OCI-LY1 (cell line): ENCODE data around the gene RHCE.
"Not testable (repeated sequence)": the region's sequence is repeated elsewhere in the genome, so short reads cannot be mapped to it uniquely, and the experiment has no call there.

Source experiments
- H2AFZ ChIP-seq: fragments of 200-600 bp; sonication (generic), shearing (Covaris generic); 2 replicates; pipeline ENCODE4 v1.6.0; 2014; ENCODE audit warnings: antibody characterized with exemption, mild to moderate bottlenecking, low read length
- H3F3A ChIP-seq: fragments of 200-600 bp; sonication (generic), shearing (Covaris generic); 2 replicates; pipeline ENCODE4 v1.6.0; 2014; ENCODE audit warnings: mild to moderate bottlenecking, antibody characterized with exemption, low read length, moderate library complexity; ENCODE audit not compliant: insufficient read depth
- H3K27ac ChIP-seq: fragments of 200-600 bp; sonication (generic); 2 replicates; pipeline ENCODE4 v1.5.1; 2014; ENCODE audit warnings: low read length, mixed run types, mild to moderate bottlenecking, low read depth; ENCODE audit not compliant: poor library complexity, severe bottlenecking
- H3K27me3 ChIP-seq: fragments of 200-600 bp; sonication (generic); 2 replicates; pipeline ENCODE4 v1.6.0; 2014; ENCODE audit warnings: antibody characterized with exemption, mild to moderate bottlenecking, low read length, moderate library complexity; ENCODE audit not compliant: insufficient read depth
- H3K36me3 ChIP-seq: fragments of 200-600 bp; sonication (generic); 2 replicates; pipeline ENCODE4 v1.6.1; 2014; ENCODE audit warnings: mild to moderate bottlenecking, antibody characterized with exemption, low read length, moderate library complexity, mixed read lengths; ENCODE audit not compliant: insufficient read depth
- H3K4me1 ChIP-seq: fragments of 200-600 bp; sonication (generic); 2 replicates; pipeline ENCODE4 v1.5.1; 2014; ENCODE audit warnings: mild to moderate bottlenecking, low read length, moderate library complexity; ENCODE audit not compliant: insufficient read depth, severe bottlenecking
- H3K4me2 ChIP-seq: fragments of 200-600 bp; sonication (generic), shearing (Covaris generic); 2 replicates; pipeline ENCODE4 v1.6.1; 2014; ENCODE audit warnings: low read length
- H3K4me3 ChIP-seq: fragments of 200-600 bp; sonication (generic); 2 replicates; pipeline ENCODE4 v1.5.1; 2014; ENCODE audit warnings: low read length, low read depth, mild to moderate bottlenecking, mixed read lengths; ENCODE audit not compliant: poor library complexity, severe bottlenecking
- H3K79me2 ChIP-seq: fragments of 200-600 bp; shearing (Covaris generic); 2 replicates; pipeline ENCODE4 v1.6.1; 2016; ENCODE audit warnings: mixed run types, low read length, mixed read lengths; ENCODE audit not compliant: insufficient read depth
- H3K9ac ChIP-seq: fragments of 200-600 bp; sonication (generic), shearing (Covaris generic); 2 replicates; pipeline ENCODE4 v1.6.1; 2014; ENCODE audit warnings: mild to moderate bottlenecking, low read length, mixed read lengths
- H3K9me2 ChIP-seq: fragments of 200-600 bp; sonication (generic), shearing (Covaris generic); 2 replicates; pipeline ENCODE4 v1.6.1; 2014; ENCODE audit warnings: low read depth, mild to moderate bottlenecking, low read length, mixed read lengths
- H3K9me3 ChIP-seq: fragments of 200-600 bp; shearing (Covaris generic); 2 replicates; pipeline ENCODE4 v1.6.1; 2014; ENCODE audit warnings: low read length, mixed read lengths
- H4K20me1 ChIP-seq: fragments of 200-600 bp; sonication (generic), shearing (Covaris generic); 2 replicates; pipeline ENCODE4 v1.6.0; 2016; ENCODE audit warnings: mild to moderate bottlenecking, low read length; ENCODE audit not compliant: insufficient read depth
- EZH2 ChIP-seq: fragments of 200-600 bp; sonication (generic), shearing (Covaris generic); IDR thresholded peaks from 2 replicates; pipeline ENCODE4 v1.8.0; 2017; ENCODE audit warnings: borderline replicate concordance, mixed run types, mild to moderate bottlenecking, antibody characterized with exemption, low read length, moderate library complexity, mixed read lengths
- TF ChIP-seq, protein P1 (sequence below): fragments of 200-600 bp; sonication (generic), shearing (Covaris generic); IDR thresholded peaks from 2 replicates; pipeline ENCODE4 v1.5.1; 2017; ENCODE audit warnings: mild to moderate bottlenecking, antibody characterized with exemption, low read length, moderate library complexity, mixed read lengths

RHCE gene

DNA sequence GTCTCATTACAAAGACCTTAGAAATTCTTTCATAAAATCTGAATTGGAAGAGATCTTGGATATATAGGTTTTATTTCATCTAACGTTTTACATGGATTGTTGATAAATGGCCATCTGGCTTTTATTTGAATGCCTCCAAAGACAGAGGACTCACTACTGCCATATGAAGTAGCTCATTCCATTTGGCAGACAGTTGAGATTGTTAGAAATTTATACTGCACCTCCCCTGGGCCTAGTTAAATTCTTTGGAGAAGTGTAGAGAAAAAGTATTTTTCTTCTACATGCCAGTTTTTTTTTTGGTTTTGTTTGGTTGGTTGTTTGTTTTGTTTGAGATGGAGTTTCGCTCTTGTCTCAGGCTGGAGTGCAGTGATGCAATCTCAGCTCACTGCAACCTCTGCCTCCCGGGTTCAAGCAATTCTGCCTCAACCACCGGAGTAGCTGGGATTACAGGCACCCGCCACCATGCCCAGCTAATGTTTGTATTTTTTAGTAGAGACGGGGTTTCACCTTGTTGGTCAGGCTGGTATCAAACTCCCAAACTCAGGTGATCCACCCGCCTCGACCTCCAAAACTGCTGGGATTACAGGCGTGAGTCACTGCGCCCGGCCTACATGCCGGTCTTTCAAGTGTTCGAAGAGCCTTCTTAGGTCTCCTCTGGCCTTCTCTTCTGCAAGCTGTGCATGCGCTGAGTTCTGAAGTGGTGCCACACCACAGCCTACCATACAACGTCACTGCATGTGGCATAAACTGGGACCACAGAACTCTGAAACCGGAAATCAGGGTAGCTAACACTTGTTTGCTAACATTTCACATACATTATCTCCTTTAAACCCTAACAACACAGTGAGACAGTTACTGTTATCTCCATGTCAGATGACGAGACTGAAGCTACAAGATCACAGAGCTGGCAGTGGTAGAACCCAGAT is 57.7 kb downstream of the RHCE start:
- H3K27me3 ChIP-seq, H3K9ac ChIP-seq, H3K4me1 ChIP-seq, H3F3A ChIP-seq, H3K9me3 ChIP-seq, H3K4me2 ChIP-seq, H3K9me2 ChIP-seq, H3K27ac ChIP-seq, H4K20me1 ChIP-seq, H2AFZ ChIP-seq, H3K4me3 ChIP-seq, H3K79me2 ChIP-seq: not testable (repeated sequence)
- H3K36me3 ChIP-seq: peaks cover 40% of the 10 kb centered on the region

DNA sequence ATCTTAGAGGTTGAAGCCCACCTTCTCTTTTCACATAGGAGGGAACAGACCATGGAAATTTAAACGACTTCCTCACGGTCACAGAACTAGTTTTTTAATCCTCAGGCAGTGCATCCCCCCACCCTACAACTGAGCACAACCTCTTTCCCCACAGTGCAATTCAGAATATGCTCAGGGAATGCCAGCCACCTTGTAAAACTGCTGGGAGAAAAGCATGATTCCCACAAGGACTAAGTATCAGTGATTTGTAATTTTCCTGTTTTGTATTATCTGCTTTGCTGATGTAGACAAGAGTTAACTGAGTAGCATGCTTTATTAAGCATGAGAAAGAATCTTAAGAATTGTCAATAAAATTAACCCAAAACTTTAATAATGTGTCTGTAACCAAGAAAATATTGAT is 58.7 kb downstream of the RHCE start:
- peaks cover 45% of the 10 kb centered on the region for H3K36me3 ChIP-seq
- no peak overlapping the region for H3K4me3 ChIP-seq
- no peaks in the 10 kb centered on the region for H3F3A ChIP-seq
- no peaks in the 10 kb centered on the region for H3K9me2 ChIP-seq
- TF ChIP-seq, protein P1, sequence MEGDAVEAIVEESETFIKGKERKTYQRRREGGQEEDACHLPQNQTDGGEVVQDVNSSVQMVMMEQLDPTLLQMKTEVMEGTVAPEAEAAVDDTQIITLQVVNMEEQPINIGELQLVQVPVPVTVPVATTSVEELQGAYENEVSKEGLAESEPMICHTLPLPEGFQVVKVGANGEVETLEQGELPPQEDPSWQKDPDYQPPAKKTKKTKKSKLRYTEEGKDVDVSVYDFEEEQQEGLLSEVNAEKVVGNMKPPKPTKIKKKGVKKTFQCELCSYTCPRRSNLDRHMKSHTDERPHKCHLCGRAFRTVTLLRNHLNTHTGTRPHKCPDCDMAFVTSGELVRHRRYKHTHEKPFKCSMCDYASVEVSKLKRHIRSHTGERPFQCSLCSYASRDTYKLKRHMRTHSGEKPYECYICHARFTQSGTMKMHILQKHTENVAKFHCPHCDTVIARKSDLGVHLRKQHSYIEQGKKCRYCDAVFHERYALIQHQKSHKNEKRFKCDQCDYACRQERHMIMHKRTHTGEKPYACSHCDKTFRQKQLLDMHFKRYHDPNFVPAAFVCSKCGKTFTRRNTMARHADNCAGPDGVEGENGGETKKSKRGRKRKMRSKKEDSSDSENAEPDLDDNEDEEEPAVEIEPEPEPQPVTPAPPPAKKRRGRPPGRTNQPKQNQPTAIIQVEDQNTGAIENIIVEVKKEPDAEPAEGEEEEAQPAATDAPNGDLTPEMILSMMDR: no peak
- TF ChIP-seq EZH2: no peak
- no peaks in the 10 kb centered on the region for H4K20me1 ChIP-seq
- H3K9ac ChIP-seq: no peak overlapping the region
- no peak overlapping the region for H2AFZ ChIP-seq
- no peaks in the 10 kb centered on the region for H3K79me2 ChIP-seq
- H3K4me1 ChIP-seq: no peaks in the 10 kb centered on the region
- H3K27ac ChIP-seq: no peak overlapping the region
- no peaks in the 10 kb centered on the region for H3K27me3 ChIP-seq
- H3K4me2 ChIP-seq: no peak overlapping the region
- no peaks in the 10 kb centered on the region for H3K9me3 ChIP-seq

DNA sequence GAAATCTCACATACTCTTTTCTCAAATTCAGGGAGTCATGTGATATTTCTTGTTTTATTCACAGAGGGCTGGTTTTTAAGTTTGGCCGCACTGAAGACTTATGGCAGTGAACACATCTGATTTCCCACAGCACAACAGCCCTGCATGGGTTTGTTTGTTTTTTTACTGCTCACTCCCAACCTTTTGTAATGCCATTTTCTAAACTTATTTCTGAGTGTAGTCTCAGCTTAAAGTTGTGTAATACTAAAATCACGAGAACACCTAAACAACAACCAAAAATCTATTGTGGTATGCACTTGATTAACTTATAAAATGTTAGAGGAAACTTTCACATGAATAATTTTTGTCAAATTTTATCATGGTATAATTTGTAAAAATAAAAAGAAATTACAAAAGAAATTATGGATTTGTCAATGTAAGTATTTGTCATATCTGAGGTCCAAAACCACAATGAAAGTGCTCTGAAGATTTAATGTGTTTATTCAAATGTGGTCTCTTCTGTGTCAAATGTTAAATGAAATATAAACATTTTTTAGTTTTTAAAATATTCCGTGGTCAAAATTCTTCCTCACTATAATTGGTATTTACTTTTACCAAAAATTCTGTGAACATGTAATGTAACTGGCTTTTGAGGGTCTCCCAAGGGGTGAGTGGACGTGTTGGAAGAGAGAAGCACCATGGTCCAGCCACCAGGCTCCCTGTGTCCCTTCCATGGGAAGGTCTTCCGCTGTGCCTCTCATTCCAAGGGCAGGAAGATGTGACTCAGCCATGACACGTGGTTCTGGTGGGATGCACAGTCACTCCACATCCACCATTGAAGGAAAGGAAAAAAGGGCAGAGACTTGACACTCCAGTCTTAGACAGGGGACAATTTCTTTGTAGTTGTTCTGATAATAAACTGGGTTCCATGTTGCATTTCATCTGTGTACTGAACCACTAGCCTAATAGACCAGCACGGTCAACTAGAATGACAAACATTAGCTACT is 59.7 kb downstream of the RHCE start:
- H3K4me2 ChIP-seq: no peak overlapping the region
- no peak overlapping the region for H3K27ac ChIP-seq
- H4K20me1 ChIP-seq: no peaks in the 10 kb centered on the region
- TF ChIP-seq EZH2: no peak
- TF ChIP-seq, protein P1: no peak
- peaks cover 54% of the 10 kb centered on the region for H3K36me3 ChIP-seq
- H3K4me3 ChIP-seq: no peak overlapping the region
- H3K79me2 ChIP-seq: no peaks in the 10 kb centered on the region
- H3K9me3 ChIP-seq: no peaks in the 10 kb centered on the region
- no peak overlapping the region for H3K9ac ChIP-seq
- no peaks in the 10 kb centered on the region for H3K9me2 ChIP-seq
- no peaks in the 10 kb centered on the region for H3K27me3 ChIP-seq
- no peak overlapping the region for H2AFZ ChIP-seq
- H3K4me1 ChIP-seq: no peaks in the 10 kb centered on the region
- H3F3A ChIP-seq: no peaks in the 10 kb centered on the region
